ENCODE results near the gene SIRPD.

The SIRPD gene

DNA sequence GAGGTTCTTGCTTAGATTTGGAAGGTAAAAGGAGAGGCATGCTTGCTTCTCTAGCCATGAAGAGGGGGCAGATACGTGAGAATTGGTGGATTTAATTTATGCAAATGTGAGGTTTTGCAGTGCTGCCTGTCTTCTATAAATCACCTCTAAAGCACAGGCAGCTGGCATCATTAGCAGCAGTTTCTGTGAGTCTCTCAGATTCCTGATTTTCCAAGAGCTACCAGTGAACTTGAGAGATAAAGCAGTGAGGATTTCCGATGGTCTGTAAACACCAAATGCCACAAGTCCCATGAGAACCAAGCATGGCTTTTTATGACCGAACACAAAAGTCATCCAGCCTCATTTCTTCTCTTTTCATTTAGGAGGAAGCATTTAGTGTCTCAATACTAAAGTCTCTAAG, 63.1 kb downstream of the SIRPD start:
- DNase-seq (ENCODE audit: low read depth in 2 of 2), result no peak

DNA sequence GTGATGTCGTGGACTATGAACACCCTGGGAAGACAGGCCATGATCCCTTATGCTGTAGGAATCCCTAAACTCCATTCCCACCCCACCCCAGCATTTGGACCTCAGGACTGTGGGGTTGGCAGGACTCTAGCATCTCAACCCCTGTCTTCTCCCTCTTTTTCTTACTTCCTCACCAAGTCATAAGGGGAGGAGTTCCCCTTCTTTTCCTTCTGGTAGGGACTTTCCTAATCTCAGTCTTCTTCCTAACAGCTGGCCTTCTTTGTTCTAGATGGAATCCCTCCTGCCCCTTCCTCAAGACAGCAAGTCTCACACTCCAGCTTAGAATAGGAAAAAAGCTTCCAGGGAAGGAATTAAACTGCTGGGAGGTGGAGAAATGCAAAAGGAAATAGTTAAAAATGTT, 64.0 kb downstream of the SIRPD start:
- DNase-seq (ENCODE audit: low read depth in 2 of 2), result no peak

DNA sequence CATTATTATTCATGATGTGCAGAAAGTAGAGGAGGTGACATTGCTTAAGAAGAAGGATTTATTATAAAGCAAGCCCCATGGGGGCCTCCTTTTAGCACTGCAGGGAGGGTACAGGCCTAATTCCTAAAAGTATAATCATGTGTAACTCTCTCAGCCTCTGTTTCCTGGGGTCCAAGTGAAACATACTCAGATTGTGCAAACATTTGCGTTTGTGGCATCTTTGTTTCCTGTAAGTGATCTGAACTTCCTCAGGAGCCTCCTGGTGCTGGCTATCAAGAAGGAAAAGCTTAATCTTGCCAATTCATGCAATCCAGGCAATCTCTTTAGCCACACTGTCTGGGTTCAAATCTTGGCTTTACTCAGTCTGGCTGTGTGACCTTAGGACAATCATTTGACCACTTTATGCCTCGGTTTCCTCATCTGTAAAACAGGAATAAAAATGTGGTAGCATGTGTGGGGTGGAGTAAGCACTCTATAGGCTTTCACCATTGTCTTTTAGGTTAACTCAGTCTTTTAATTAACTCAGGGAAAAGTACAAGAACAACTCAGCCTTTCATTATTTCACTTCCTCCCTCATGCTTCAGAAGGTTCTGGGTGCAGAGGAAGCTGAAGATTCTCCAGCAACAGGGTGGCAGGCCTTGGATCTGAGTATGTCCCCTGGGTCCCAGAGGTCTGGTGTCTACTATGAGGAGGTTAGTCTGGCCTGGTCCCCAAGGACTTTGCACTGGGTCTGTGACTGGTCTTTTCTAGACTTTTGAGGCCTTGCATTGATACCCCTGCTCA, 65.5 kb downstream of the SIRPD start:
- no peak for DNase-seq (ENCODE audit: low read depth in 2 of 2)

DNA sequence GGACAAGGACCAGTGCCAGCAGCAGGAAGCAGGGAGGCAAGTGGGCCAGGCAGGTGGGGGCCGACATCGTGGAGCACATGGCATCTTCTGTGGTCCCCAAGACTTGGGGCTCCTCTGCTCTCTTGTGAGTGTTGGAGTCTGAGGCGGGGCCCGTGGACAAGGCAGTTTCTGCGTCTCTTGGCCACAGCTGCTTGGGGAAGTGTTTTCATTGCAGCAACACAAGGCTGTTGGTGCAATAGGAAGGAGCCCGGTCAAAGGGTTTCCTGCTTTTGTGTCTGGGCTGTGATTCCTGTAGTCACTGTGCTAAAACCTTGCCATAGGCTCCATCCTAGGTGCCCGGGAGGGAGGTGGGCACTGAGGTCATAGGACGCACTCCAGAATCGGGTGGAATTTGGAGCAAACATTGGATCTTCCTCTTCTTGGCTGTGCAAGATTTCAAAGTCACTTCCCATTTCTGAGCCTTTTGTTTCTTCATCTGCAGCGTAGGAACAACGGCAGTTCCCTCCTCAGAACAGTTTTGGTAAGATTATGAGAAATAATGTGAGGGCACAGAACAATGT, 66.1 kb downstream of the SIRPD start, which contains the start of gene SIRPB2:
TSS of gene SIRPB2 (minus strand) at position 140 of the 560 bp plus-strand sequence. CDS start at position 79, 61 bp downstream.
- no peak for DNase-seq (ENCODE audit: low read depth in 2 of 2)

DNA sequence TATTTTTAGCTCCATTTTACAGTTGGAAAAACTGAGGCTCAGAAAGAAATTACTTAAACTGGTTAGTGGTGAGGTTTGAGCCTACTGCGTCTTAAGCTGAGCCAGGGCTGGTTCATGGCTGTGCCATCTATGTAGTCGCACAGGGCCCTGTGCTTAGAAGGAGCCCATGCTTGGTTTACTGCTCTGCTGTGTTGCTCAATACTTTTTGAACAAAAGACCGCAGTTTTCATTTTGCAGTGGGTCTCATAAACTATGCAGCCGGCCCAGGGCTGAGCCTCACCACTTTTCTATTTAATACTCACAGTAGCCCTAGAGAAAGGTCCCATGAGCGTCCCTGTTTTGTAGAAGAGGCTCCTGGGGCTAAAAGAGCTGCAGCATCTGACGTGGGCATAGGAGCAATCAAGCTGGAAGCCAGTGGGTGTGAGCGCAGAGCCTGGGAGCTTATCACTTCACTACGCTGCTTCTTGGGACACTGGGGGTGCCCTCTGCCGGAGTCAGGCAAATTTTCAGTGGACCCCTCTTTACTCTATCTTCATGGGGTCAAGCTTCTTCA, 66.8 kb downstream of the SIRPD start:
- DNase-seq (ENCODE audit: low read depth in 2 of 2), result no peak

DNA sequence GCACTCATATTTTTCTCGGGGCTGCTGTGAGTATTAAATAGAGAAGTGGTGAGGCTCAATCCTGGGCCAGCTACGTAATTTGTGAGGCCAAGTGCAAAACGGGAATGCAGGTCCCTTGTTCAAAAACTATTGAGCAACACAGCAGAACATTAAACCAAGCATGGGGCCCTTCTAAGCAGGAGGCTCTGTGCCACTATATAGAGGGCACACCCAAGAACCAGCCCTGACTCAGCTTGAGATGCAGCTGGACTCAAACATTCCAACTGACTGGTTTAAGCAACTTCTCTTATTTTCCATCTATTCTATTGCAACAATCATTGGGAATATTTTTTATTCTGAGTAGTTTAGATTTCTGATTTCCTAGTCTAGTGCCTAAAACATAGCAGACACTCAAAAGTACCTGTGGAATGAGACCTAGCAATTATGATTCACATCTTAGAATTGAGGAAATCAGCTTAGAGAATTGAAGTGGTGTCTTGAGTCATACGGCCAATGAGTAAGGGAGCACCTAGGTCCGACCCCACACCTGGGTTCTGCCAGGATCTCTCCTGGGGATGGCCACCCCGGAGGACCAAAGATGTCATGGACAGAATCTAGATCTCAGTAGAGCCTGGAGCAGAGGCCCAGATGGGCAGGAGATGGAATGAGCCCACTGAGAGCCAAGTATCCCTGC, 67.6 kb downstream of the SIRPD start:
- no peak for DNase-seq (ENCODE audit: low read depth in 2 of 2)

DNA sequence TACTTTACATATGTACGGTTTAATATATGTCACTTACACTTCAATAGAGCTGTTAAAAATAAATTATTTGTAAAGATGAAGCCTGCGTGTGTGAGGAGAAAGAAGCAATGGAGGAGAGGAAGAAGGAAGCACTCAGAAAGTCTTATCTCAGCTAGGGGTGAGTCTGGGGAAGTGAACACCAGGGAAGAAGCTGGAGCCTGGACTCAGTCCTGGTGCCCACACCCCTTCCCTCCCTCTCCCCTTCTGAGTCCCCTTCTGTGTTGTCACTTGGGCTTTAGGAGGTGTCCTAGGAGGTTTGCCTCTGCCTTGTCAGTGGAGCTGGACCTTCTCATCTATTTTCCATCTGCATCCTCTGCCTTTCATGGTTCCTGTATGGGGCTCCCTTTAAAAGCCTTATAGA, 68.2 kb downstream of the SIRPD start:
- DNase-seq (ENCODE audit: low read depth in 2 of 2), result no peak

DNA sequence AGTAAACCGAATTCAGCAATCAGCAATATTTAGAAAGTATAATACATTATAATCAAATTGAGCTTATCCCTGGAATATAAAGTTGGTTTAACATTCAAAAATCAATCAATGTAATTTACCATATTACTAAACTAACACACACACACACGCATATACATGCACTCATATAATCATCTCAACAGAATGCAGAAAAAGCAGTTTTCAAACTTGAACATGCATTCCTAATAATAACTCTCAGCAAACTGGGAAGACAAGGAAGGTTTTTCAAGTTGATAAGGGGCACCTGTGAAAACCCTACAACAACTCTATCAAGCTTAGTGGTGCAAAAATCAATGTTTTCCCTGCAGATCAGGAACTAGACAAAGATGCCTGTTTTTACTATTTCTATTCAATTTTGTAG, 70.9 kb downstream of the SIRPD start:
- DNase-seq (ENCODE audit: low read depth in 2 of 2), result no peak

DNA sequence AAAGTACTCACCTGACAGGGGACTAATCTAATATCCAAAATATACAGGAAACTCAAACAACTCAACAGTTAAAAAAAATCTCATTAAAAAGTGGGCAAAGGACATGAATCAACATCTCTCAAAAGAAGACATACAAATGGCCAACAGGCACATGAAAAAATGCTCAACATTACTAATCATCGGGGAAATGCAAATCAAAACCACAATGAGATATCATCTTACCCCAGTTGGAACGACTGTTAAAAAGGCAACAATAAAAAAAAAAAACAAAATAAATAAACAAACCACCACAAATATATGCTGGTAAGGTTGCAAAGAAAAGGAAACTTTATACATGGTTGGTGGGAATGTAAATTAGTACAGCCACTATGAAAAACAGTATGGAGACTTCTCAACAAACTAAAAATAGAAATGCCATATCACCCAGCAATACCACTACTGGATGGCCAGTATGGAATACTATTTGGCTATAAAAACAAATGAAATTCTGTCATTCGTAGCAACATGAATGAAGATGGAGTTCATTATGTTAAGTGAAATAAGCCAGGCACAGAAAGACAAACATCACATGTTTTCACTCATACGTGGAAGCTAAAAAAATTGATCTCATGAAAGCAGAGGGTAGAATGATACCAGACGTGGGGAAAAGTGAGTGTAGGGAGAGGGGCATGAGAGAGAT, 72.9 kb downstream of the SIRPD start:
- no peak for DNase-seq (ENCODE audit: low read depth in 2 of 2)
